RWPE2 (cell line): Measurements from ENCODE around the gene CACNB2.

Source experiments
- ATAC-seq: fragments of 200-7000 bp; cut with Tn5 transposase; 3 replicates; pipeline ENCODE4 v1.9.1; 2021; ENCODE audit warnings: low read depth
- DNase-seq: peaks from one replicate; pipeline ENCODE4 v3.0.0-alpha.2; 2020; ENCODE audit warnings: low spot score
- H3K27ac ChIP-seq: fragments of 450-650 bp; 2 replicates; pipeline ENCODE4 v1.5.1; 2017; ENCODE audit warnings: mild to moderate bottlenecking; ENCODE audit not compliant: poor library complexity, severe bottlenecking
- H3K27me3 ChIP-seq: fragments of 250-450 bp; sonication (Bioruptor Pico); 2 replicates; pipeline ENCODE4 v1.5.1; 2021; ENCODE audit warnings: mild to moderate bottlenecking, moderate library complexity; ENCODE audit not compliant: insufficient read depth, poor library complexity, severe bottlenecking
- H3K36me3 ChIP-seq: fragments of 250-450 bp; sonication (Bioruptor Pico); 2 replicates; pipeline ENCODE4 v1.5.1; 2020; ENCODE audit warnings: low read depth, mild to moderate bottlenecking, moderate library complexity
- H3K4me1 ChIP-seq: fragments of 250-450 bp; sonication (Bioruptor Pico); 2 replicates; pipeline ENCODE4 v1.5.1; 2021; ENCODE audit warnings: mild to moderate bottlenecking, moderate library complexity; ENCODE audit not compliant: insufficient read depth, poor library complexity, severe bottlenecking
- H3K4me3 ChIP-seq: fragments of 250-450 bp; sonication (Bioruptor Pico); 2 replicates; pipeline ENCODE4 v1.5.1; 2021; ENCODE audit warnings: mild to moderate bottlenecking, moderate library complexity; ENCODE audit not compliant: severe bottlenecking
- H3K9me3 ChIP-seq: fragments of 250-450 bp; sonication (Bioruptor Pico); 2 replicates; pipeline ENCODE4 v1.5.1; 2021; ENCODE audit warnings: mild to moderate bottlenecking, moderate library complexity; ENCODE audit not compliant: severe bottlenecking
- CTCF ChIP-seq: fragments of 450-650 bp; IDR thresholded peaks from one replicate; pipeline ENCODE4 v1.5.1; 2017; ENCODE audit warnings: mild to moderate bottlenecking, moderate library complexity; ENCODE audit not compliant: poor library complexity, severe bottlenecking

The CACNB2 gene

GRCh38 chr10:18238870-18239485, 98.8 kb downstream of the CACNB2 start:
- no peak overlapping the region for H3K27ac ChIP-seq
- H3K4me1 ChIP-seq = no peaks in the 10 kb centered on the region
- H3K9me3 ChIP-seq = no peaks in the 10 kb centered on the region
- no peak for DNase-seq
- no peaks in the 10 kb centered on the region for H3K27me3 ChIP-seq
- no peak overlapping the region for H3K4me3 ChIP-seq
- TF ChIP-seq CTCF = peak; percentile 79
- ATAC-seq = peak; percentile 46; the same call in 1 of the 3 replicates
- H3K36me3 ChIP-seq = no peaks in the 10 kb centered on the region

- DNase-seq (no peak), ATAC-seq (no peak)
- Histone ChIP-seq H3K27me3 (no peaks in the 10 kb centered on the region), H3K9me3 (no peaks in the 10 kb centered on the region), H3K27ac (no peak overlapping the region), H3K36me3 (no peaks in the 10 kb centered on the region), H3K4me1 (no peaks in the 10 kb centered on the region), H3K4me3 (no peak overlapping the region)
- no peak for TF ChIP-seq CTCF
Measured at GRCh38 chr10:18240185-18240882, 100.1 kb downstream of the CACNB2 start.

GRCh38 chr10:18246967-18247366, 106.7 kb downstream of the CACNB2 start:
- TF ChIP-seq CTCF = no peak
- H3K27ac ChIP-seq = no peak overlapping the region
- no peak for ATAC-seq
- no peaks in the 10 kb centered on the region for H3K4me1 ChIP-seq
- peaks cover 9% of the 10 kb centered on the region for H3K27me3 ChIP-seq
- no peak for DNase-seq
- H3K36me3 ChIP-seq = no peaks in the 10 kb centered on the region
- no peak overlapping the region for H3K4me3 ChIP-seq
- no peaks in the 10 kb centered on the region for H3K9me3 ChIP-seq

GRCh38 chr10:18252086-18252485, 111.9 kb downstream of the CACNB2 start:
- H3K4me3 ChIP-seq = no peak overlapping the region
- H3K4me1 ChIP-seq = no peaks in the 10 kb centered on the region
- no peak overlapping the region for H3K27ac ChIP-seq
- H3K27me3 ChIP-seq = peaks cover 14% of the 10 kb centered on the region
- no peaks in the 10 kb centered on the region for H3K9me3 ChIP-seq
- ATAC-seq = no peak
- no peak for TF ChIP-seq CTCF
- no peak for DNase-seq
- H3K36me3 ChIP-seq = no peaks in the 10 kb centered on the region

- Histone ChIP-seq H3K4me1 (no peaks in the 10 kb centered on the region), H3K27ac (no peak overlapping the region), H3K36me3 (no peaks in the 10 kb centered on the region), H3K4me3 (no peak overlapping the region), H3K27me3 (peaks cover 9% of the 10 kb centered on the region), H3K9me3 (no peaks in the 10 kb centered on the region)
- DNase-seq (no peak), ATAC-seq (no peak)
- TF ChIP-seq CTCF = no peak
Measured at GRCh38 chr10:18254086-18254485, 113.9 kb downstream of the CACNB2 start.
